HepG2 (cell line): ENCODE results near the gene IGDCC3.

ENCODE experiments used
- CTCF ChIP-seq: sonication (generic); formaldehyde crosslinking; IDR thresholded peaks from 2 replicates; pipeline ENCODE4 v1.5.0; 2020; ENCODE audit warnings: mild to moderate bottlenecking, missing genetic modification reagents, moderate library complexity
- RORA ChIP-seq: sonication (generic); formaldehyde crosslinking; IDR thresholded peaks from 2 replicates; pipeline ENCODE4 v1.5.0; 2020; ENCODE audit warnings: mild to moderate bottlenecking, missing genetic modification reagents, moderate library complexity
- SKIL ChIP-seq: sonication (generic); formaldehyde crosslinking; IDR thresholded peaks from 2 replicates; pipeline ENCODE4 v1.8.0; 2022; ENCODE audit warnings: missing genetic modification reagents, mild to moderate bottlenecking, moderate library complexity, borderline replicate concordance
- SRF ChIP-seq: IDR thresholded peaks from 2 replicates; pipeline ENCODE4 v1.6.1; 2011; ENCODE audit warnings: mild to moderate bottlenecking, low read depth, low read length, moderate library complexity
- TAF15 ChIP-seq: fragments of 200-400 bp; formaldehyde crosslinking; IDR thresholded peaks from one replicate; pipeline ENCODE4 v1.6.1; 2018; ENCODE audit warnings: mild to moderate bottlenecking, low read depth, low read length; ENCODE audit not compliant: poor library complexity, severe bottlenecking
- ZNF776 ChIP-seq: sonication (generic); formaldehyde crosslinking; IDR thresholded peaks from 2 replicates; pipeline ENCODE4 v1.4.0; 2020; ENCODE audit warnings: mild to moderate bottlenecking, missing genetic modification reagents
- TF ChIP-seq, protein P1 (sequence below): sonication (generic); formaldehyde crosslinking; conservative IDR thresholded peaks from 2 replicates; pipeline ENCODE4 v1.8.0; 2022; ENCODE audit warnings: mild to moderate bottlenecking, moderate library complexity, missing genetic modification reagents

GRCh38 chr15:65354835-65355172, 23.0 kb downstream of the IGDCC3 start:
- TF ChIP-seq SKIL (no peak), ZNF776 (CRISPR knock-in tag) (no peak), SRF (no peak), TAF15 (no peak), CTCF (CRISPR knock-in tag) (no peak), RORA (CRISPR knock-in tag) (no peak)
- TF ChIP-seq, protein P1, sequence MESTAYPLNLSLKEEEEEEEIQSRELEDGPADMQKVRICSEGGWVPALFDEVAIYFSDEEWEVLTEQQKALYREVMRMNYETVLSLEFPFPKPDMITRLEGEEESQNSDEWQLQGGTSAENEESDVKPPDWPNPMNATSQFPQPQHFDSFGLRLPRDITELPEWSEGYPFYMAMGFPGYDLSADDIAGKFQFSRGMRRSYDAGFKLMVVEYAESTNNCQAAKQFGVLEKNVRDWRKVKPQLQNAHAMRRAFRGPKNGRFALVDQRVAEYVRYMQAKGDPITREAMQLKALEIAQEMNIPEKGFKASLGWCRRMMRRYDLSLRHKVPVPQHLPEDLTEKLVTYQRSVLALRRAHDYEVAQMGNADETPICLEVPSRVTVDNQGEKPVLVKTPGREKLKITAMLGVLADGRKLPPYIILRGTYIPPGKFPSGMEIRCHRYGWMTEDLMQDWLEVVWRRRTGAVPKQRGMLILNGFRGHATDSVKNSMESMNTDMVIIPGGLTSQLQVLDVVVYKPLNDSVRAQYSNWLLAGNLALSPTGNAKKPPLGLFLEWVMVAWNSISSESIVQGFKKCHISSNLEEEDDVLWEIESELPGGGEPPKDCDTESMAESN (CRISPR knock-in tag) = no peak
